C4-2B (cell line): ENCODE measurements around the gene CHN1.

Source experiments
- H3K27ac ChIP-seq: fragments of 450-650 bp; 2 replicates; pipeline ENCODE4 v1.5.1; 2017
- ZFX ChIP-seq: fragments of 450-650 bp; IDR thresholded peaks from 2 replicates; pipeline ENCODE4 v1.6.1; 2017
- TF ChIP-seq, protein P1 (sequence below): fragments of 450-650 bp; conservative IDR thresholded peaks from 2 replicates; pipeline ENCODE4 v1.5.1; 2017; ENCODE audit warnings: mild to moderate bottlenecking

CHN1 gene

DNA sequence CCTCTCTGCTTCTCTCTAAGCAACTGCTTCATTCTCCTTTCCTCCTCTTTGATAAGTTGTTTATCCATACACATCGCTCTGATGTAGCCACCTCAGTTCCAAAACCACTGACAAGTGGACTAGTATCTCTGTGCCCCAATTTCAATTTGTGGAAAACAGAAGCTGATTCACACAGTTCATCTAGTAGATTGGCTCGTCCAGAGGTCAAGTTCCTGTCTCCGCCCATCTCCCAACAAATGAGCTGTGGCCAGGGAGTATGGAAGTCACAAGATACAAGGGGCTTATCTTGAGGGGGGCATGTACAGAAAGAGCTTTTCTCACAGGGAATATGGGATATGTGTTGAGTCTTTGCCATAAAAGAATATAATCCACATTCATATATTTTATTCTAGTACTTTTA lies 17.7 kb upstream of the CHN1 start:
- H3K27ac ChIP-seq: no peak overlapping the region
- TF ChIP-seq, protein P1, sequence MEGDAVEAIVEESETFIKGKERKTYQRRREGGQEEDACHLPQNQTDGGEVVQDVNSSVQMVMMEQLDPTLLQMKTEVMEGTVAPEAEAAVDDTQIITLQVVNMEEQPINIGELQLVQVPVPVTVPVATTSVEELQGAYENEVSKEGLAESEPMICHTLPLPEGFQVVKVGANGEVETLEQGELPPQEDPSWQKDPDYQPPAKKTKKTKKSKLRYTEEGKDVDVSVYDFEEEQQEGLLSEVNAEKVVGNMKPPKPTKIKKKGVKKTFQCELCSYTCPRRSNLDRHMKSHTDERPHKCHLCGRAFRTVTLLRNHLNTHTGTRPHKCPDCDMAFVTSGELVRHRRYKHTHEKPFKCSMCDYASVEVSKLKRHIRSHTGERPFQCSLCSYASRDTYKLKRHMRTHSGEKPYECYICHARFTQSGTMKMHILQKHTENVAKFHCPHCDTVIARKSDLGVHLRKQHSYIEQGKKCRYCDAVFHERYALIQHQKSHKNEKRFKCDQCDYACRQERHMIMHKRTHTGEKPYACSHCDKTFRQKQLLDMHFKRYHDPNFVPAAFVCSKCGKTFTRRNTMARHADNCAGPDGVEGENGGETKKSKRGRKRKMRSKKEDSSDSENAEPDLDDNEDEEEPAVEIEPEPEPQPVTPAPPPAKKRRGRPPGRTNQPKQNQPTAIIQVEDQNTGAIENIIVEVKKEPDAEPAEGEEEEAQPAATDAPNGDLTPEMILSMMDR: no peak
- no peak for TF ChIP-seq ZFX

DNA sequence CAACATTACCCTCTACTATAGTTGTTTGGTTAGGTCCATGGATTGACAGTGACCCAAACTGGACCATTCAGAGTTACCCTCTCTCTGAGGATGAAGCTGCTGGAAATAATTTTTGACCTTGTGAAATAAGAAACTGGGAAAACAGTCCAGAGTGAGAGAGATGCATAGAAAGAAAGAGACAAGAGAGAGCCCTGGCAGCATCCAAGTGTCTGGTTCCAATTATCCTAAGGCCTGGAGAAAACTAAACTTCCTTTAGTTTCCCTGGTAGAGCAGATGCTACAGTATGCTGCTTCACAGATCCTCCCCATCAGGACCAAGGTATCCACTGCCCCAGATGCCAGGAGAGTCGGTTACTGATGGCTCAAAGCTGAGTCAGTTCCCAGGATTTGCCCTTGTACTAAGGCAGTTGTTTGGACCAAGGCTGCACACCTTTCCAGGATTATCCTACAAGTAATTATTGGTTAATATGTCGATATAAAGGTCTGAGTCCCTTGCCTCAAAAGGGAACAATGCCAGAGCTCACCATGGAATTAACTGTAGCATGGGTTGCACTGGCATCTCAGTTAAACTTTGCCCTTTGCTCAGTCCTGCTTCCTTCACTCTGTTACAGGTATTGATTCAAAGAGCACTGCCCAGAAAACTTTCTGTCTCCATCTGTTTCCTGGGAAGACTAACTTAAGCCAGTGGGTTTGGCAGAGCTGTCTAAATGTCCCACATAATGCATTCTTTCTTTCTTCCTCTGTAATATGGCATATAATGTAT lies 14.6 kb upstream of the CHN1 start:
- H3K27ac ChIP-seq: no peak overlapping the region
- no peak for TF ChIP-seq ZFX
- TF ChIP-seq, protein P1: no peak

DNA sequence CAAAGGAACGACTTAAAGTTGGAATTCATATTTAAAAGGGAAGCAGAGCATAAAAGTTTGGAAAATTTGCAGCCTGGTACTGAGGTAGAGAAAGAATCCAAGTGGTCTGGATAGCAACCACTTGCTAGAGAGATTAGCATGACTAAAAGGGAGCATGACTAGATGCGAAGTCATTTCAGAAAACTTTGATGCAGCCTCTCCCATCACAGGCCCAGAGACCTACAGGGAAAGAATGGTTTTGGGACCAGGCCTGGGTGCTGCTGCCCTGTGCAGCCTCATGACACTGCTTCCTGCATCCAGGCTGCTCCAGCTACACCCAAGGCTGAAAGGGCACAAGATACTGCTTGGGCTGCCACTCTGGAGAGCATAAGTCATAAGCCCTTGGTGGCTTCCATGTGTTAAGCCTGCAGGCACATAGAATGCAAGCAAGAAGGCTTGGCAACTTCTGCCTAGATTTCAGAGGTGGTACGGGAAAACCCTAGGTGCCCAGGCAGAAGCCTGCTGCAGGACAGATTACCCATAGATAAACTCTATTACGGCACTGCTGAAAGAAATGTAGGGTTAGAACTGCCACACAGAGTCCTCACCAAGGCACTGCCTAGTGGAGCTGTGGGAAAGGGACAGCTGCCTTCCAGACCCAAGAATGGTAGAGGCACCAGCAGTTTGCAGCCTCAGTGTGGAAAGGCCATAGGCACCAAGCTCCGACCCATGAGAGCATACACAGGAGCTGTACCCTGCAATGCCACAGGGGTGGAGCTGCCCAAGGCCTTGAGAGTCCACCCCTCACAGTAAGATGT lies 12.6 kb upstream of the CHN1 start:
- no peak overlapping the region for H3K27ac ChIP-seq
- TF ChIP-seq ZFX: no peak
- TF ChIP-seq, protein P1: no peak

DNA sequence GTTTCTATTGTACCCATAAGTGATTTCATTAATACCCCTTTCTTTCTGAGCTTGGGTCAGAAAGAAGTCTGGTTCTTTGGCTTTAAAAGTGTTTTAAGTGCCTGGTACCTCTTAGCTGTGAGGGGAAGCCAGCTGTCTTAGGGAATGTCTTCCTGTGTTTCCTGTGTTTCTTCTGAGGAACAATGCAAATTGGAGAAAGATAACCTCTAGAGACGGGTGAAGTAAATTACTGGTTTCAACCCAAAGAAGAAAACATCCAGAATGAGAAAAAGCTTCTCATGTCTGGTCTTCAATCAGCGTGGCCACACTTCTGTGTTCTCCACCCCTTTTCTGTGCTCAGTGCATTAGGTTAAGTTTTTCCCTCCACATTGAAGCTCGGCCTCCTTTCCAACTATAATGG lies 10.2 kb upstream of the CHN1 start:
- no peak overlapping the region for H3K27ac ChIP-seq
- no peak for TF ChIP-seq ZFX
- TF ChIP-seq, protein P1: no peak

DNA sequence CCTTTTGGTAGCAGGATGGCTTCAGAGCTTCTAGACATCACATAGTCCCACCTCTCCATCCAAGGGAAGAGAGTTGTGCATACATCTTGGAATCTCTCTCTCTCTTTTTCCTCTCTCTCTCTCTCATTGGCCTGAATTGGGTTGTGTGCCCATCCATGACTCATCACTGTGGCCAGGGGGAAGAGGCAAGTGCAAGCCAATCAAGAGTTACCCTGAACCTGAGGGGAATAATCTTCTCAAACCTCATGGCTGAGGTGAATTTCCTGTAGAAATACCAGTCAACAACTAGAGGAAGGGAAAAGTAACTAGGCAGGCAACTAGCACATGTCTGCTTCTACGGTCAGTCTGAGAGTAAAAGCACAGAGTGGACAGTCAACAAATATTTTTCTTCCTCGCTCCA lies 7.3 kb upstream of the CHN1 start:
- TF ChIP-seq, protein P1: no peak
- no peak for TF ChIP-seq ZFX
- H3K27ac ChIP-seq: no peak overlapping the region

DNA sequence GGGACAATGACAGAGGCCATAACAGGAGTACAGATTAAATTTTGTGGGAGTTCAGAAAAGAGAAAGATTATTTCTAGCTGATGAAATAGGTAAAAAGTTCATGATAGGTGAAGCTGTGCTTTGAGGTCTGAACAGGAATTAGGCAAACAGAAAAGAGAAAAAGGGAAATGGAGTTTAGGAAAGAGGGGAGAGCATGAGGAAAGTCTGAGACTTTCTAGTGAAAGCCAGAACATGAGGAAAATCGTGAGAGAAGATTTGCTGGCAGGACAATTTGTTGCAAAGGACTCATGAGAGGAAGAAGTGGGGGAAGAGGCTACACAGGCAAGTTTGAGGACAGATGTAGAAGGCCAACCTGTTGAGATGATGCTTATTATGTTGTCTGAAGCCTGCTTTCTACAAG lies 6.3 kb upstream of the CHN1 start:
- no peak overlapping the region for H3K27ac ChIP-seq
- no peak for TF ChIP-seq ZFX
- TF ChIP-seq, protein P1: no peak

DNA sequence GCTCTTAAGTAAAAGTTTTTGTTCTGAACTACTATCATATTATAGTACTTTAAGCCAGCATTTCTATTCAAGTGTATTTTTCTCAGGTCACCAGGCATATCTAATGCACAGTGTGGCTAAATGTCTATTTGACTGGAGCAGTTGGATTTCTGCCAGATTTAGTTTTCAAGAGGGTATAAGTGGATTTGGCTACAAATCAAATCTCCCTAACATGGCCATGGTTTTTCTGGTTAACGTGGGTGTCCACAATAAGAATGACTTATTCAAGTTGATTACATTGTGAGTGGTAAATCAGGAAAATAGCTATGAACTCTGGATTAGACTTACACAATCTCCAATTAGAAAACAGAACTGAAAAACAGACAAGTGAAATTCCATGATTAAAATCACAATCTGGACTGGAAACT lies 5.7 kb upstream of the CHN1 start:
- H3K27ac ChIP-seq: no peak overlapping the region
- TF ChIP-seq, protein P1: no peak
- TF ChIP-seq ZFX: no peak
